HG02623 (cell line): ENCODE results near the gene YBX2.
"Not testable (repeated sequence)": the region's sequence is repeated elsewhere in the genome, so short reads cannot be mapped to it uniquely, and the experiment has no call there.

Experiments used
- ATAC-seq: cut with Tn5 transposase; IDR thresholded peaks from one replicate; pipeline ENCODE4 v1.9.1; 2021; ENCODE audit warnings: moderate library complexity; ENCODE audit not compliant: unreplicated experiment

YBX2 gene

GRCh38 chr17:7249214-7249613 is 45.2 kb downstream of the YBX2 start:
- ATAC-seq, result no peak

- no peak for ATAC-seq
These were observed 45.6 kb downstream of the YBX2 start for GRCh38 chr17:7248796-7249195.

GRCh38 chr17:7246779-7247178 is 47.7 kb downstream of the YBX2 start:
- ATAC-seq, result no peak

GRCh38 chr17:7243838-7244237 is 50.6 kb downstream of the YBX2 start:
- ATAC-seq, result not testable (repeated sequence)

- no peak for ATAC-seq
These were observed 51.0 kb downstream of the YBX2 start for GRCh38 chr17:7243453-7243729.

- peak; percentile 27 for ATAC-seq
These were observed 51.6 kb downstream of the YBX2 start for GRCh38 chr17:7242717-7243452.

GRCh38 chr17:7241783-7242716 is 52.4 kb downstream of the YBX2 start, which contains the start of gene GABARAP:
Gene GABARAP, minus strand, starts transcription at chr17:7242449. Its CDS starts 119 bp downstream, at chr17:7242330.
- peak; percentile 26 for ATAC-seq

- no peak for ATAC-seq
These were observed 53.2 kb downstream of the YBX2 start for GRCh38 chr17:7241090-7241733.

GRCh38 chr17:7240375-7240774 is 54.1 kb downstream of the YBX2 start:
- ATAC-seq, result no peak

GRCh38 chr17:7239091-7240027 is 55.1 kb downstream of the YBX2 start, which contains the start of gene PHF23:
Gene PHF23, minus strand, starts transcription at chr17:7239457. Its CDS starts 178 bp downstream, at chr17:7239279.
- peak; percentile 49 for ATAC-seq

GRCh38 chr17:7238420-7239090 is 55.9 kb downstream of the YBX2 start:
- ATAC-seq, result no peak
